Breast epithelium (tissue), 3 donors: ENCODE results near the gene MPPED1.

Experiments used
- POLR2A ChIP-seq: fragments of 450-650 bp; IDR thresholded peaks from one replicate; pipeline ENCODE4 v1.6.1; 2016; ENCODE audit warnings: antibody characterized with exemption, mild to moderate bottlenecking, moderate library complexity
- POLR2AphosphoS5 ChIP-seq, 3 donors: sonication (generic); formaldehyde crosslinking; IDR thresholded peaks; one replicate each; pipeline ENCODE4 v1.6.1; 2017; ENCODE audit warnings: antibody characterized with exemption in 3 of 3
- TF ChIP-seq, protein P1 (sequence below), 3 donors: fragments of 450-650 bp; IDR thresholded peaks; one replicate each; pipeline ENCODE4 v1.5.1; 2016 to 2017; ENCODE audit warnings: antibody characterized with exemption in 3 of 3, mild to moderate bottlenecking in 3 of 3, moderate library complexity in 3 of 3

DNA sequence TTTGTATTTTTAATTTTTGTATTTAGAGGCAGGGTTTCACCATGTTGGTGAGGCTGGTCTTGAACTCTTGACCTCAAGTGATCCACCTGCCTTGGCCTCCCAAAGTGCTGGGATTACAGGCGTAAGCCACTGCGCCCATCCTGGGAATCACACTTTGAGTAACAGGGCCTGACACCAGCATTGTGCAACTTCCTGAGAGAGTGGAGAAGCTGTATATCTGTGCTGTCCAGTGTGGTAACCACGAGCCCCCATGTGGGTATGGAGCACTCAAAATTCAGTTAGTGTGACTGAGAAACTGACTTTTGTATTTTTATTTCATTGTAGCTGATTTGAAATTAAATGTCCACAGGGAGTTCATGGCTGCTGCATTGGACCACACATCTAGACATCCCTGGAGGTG, 36.2 kb downstream of the MPPED1 start:
- TF ChIP-seq, protein P1, sequence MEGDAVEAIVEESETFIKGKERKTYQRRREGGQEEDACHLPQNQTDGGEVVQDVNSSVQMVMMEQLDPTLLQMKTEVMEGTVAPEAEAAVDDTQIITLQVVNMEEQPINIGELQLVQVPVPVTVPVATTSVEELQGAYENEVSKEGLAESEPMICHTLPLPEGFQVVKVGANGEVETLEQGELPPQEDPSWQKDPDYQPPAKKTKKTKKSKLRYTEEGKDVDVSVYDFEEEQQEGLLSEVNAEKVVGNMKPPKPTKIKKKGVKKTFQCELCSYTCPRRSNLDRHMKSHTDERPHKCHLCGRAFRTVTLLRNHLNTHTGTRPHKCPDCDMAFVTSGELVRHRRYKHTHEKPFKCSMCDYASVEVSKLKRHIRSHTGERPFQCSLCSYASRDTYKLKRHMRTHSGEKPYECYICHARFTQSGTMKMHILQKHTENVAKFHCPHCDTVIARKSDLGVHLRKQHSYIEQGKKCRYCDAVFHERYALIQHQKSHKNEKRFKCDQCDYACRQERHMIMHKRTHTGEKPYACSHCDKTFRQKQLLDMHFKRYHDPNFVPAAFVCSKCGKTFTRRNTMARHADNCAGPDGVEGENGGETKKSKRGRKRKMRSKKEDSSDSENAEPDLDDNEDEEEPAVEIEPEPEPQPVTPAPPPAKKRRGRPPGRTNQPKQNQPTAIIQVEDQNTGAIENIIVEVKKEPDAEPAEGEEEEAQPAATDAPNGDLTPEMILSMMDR (IDR thresholded peaks at IDR 0.05) = no peak
- TF ChIP-seq POLR2AphosphoS5 (IDR thresholded peaks at IDR 0.05) = no peak
- no peak for TF ChIP-seq POLR2A
